AG04449 (cell line): ENCODE results near the gene MIER2.

Experiments used
- CTCF ChIA-PET: fragments of 350-600 bp; formaldehyde crosslinking; extraction: SDS; loops from one replicate; lab custom pipeline; 2021; ENCODE audit warnings: antibody characterized with exemption; lab: Yijun Ruan, JAX
- POLR2A ChIA-PET: fragments of 400-600, 350-600 bp; formaldehyde crosslinking; extraction: SDS; loops from one replicate; lab custom pipeline; 2020; ENCODE audit warnings: antibody characterized with exemption, inconsistent platforms; lab: Yijun Ruan, JAX
- DNase-seq: peaks from one replicate; pipeline ENCODE4 v3.0.0-alpha.2; 2010; ENCODE audit warnings: low read depth, low spot score
- H3K4me3 ChIP-seq: 2 replicates; pipeline ENCODE4 v1.5.1; 2011; ENCODE audit warnings: low read depth, mild to moderate bottlenecking, control low read depth, low read length
- CTCF ChIP-seq: IDR thresholded peaks from one replicate; pipeline ENCODE4 v1.5.1; 2011; ENCODE audit warnings: mild to moderate bottlenecking, moderate library complexity, low read length, control low read depth, inconsistent platforms; ENCODE audit not compliant: insufficient read depth; ENCODE audit errors: missing control alignments

MIER2 gene

GRCh38 chr19:335486-336066 is 9.0 kb downstream of the MIER2 start:
- CTCF ChIA-PET: interaction anchor here (0.9 kb wide), 1 partner anchor 9 kb away, joined by 3 read pairs; the partner anchor contains the start of gene MIER2
- DNase-seq: no peak
- TF ChIP-seq CTCF: no peak
- H3K4me3 ChIP-seq: no peak overlapping the region
- POLR2A ChIA-PET: no interaction called here

- ChIA-PET POLR2A (no interaction called here), CTCF (no interaction called here)
- DNase-seq: no peak
- no peak for TF ChIP-seq CTCF
- no peak overlapping the region for H3K4me3 ChIP-seq
Observed at GRCh38 chr19:335072-335471, 9.5 kb downstream of the MIER2 start.

- TF ChIP-seq CTCF: no peak
- H3K4me3 ChIP-seq: no peak overlapping the region
- ChIA-PET CTCF (no interaction called here), POLR2A (no interaction called here)
- DNase-seq: no peak
Observed at GRCh38 chr19:334296-335071, 10.1 kb downstream of the MIER2 start.

GRCh38 chr19:330503-330902 is 14.1 kb downstream of the MIER2 start:
- ChIA-PET CTCF (interaction anchor here (1.2 kb wide), 1 partner anchor 172 kb away, joined by 3 read pairs; no protein-coding TSS in a partner anchor), POLR2A (no interaction called here)
- no peak for TF ChIP-seq CTCF
- DNase-seq: no peak
- no peak overlapping the region for H3K4me3 ChIP-seq

- CTCF ChIA-PET: interaction anchor here (2.3 kb wide), 1 partner anchor 35 kb away, joined by 6 read pairs; no protein-coding TSS in a partner anchor
- POLR2A ChIA-PET: no interaction called here
- TF ChIP-seq CTCF: no peak
- no peak overlapping the region for H3K4me3 ChIP-seq
- no peak for DNase-seq
Observed at GRCh38 chr19:329876-330275, 14.7 kb downstream of the MIER2 start.

GRCh38 chr19:328025-328505 is 16.5 kb downstream of the MIER2 start:
- H3K4me3 ChIP-seq: no peak overlapping the region
- ChIA-PET POLR2A (no interaction called here), CTCF (interaction anchor here (1.7 to 2.3 kb wide), 2 partner anchors 15 to 33 kb away, joined by 5 to 6 read pairs; no protein-coding TSS in a partner anchor)
- no peak for TF ChIP-seq CTCF
- DNase-seq: no peak
